Measurements from ENCODE around the gene CPM.

Gene CPM

DNA sequence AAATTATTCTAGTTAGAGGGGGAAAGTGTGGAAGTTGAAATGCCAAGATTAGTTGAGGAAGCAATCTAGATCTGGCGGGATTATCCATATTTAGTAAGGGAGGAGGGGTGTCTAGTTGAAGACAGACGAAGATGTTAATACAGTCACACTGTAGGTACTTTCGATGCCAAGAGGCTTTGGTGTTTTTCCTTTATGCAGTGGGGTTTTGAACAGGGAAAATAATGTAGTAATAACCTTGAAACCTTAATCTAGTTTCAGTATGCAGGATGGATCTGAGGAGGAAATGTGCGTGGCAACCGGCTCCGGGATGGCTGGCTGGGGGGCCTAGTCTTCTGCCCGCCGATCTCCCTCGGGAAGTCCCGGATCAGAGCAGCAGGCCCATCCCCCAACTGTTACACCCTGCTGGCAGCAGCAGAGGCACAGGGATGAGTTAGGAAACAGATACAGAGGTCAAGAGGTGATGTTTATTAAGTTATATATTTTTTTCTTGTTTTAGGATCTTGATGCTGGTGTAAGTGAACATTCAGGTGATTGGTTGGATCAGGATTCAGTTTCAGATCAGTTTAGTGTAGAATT lies 97.5 kb downstream of the CPM start:
- TF ChIP-seq POLR2AphosphoS5 (IDR thresholded peaks at IDR 0.05; ENCODE audit: low read depth, low read length) (no peak), SIN3A (IDR thresholded peaks at IDR 0.05; ENCODE audit: borderline replicate concordance, insufficient read depth, low read length) (no peak), FOXP2 (optimal IDR thresholded peaks at IDR 0.05; ENCODE audit: borderline replicate concordance, extremely low read depth, extremely low read length, insufficient read depth) (no peak), TAF1 (IDR thresholded peaks at IDR 0.05; ENCODE audit: borderline replicate concordance, insufficient read depth, low read length) (no peak)
- TF ChIP-seq, protein P1, sequence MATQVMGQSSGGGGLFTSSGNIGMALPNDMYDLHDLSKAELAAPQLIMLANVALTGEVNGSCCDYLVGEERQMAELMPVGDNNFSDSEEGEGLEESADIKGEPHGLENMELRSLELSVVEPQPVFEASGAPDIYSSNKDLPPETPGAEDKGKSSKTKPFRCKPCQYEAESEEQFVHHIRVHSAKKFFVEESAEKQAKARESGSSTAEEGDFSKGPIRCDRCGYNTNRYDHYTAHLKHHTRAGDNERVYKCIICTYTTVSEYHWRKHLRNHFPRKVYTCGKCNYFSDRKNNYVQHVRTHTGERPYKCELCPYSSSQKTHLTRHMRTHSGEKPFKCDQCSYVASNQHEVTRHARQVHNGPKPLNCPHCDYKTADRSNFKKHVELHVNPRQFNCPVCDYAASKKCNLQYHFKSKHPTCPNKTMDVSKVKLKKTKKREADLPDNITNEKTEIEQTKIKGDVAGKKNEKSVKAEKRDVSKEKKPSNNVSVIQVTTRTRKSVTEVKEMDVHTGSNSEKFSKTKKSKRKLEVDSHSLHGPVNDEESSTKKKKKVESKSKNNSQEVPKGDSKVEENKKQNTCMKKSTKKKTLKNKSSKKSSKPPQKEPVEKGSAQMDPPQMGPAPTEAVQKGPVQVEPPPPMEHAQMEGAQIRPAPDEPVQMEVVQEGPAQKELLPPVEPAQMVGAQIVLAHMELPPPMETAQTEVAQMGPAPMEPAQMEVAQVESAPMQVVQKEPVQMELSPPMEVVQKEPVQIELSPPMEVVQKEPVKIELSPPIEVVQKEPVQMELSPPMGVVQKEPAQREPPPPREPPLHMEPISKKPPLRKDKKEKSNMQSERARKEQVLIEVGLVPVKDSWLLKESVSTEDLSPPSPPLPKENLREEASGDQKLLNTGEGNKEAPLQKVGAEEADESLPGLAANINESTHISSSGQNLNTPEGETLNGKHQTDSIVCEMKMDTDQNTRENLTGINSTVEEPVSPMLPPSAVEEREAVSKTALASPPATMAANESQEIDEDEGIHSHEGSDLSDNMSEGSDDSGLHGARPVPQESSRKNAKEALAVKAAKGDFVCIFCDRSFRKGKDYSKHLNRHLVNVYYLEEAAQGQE (IDR thresholded peaks at IDR 0.05; ENCODE audit: insufficient read depth in 1 of 2, low read depth in 2 of 2, low read length in 2 of 2), result no peak

DNA sequence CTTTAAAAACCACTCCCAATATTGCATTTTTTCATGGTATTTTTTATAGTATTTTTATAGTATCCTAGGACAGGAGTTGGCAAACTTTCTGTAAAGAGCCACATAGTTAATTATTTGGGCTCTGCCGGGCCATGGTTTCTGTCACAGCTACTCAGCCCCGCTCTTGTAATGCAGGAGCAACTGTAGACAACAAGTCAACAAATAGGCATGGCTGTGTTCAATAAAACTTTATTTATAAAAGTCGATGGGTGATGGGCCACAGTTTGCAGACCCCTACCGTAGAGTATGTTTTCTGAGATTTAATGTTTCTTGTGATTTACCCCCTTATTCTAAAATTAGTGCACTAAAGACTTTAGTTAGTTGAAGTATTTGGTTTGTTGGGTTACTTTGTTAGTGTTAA lies 99.5 kb downstream of the CPM start:
- TF ChIP-seq FOXP2 (optimal IDR thresholded peaks at IDR 0.05; ENCODE audit: borderline replicate concordance, extremely low read depth, extremely low read length, insufficient read depth) (no peak), TAF1 (IDR thresholded peaks at IDR 0.05; ENCODE audit: borderline replicate concordance, insufficient read depth, low read length) (no peak), POLR2AphosphoS5 (IDR thresholded peaks at IDR 0.05; ENCODE audit: low read depth, low read length) (no peak), SIN3A (IDR thresholded peaks at IDR 0.05; ENCODE audit: borderline replicate concordance, insufficient read depth, low read length) (no peak)
- TF ChIP-seq, protein P1 (IDR thresholded peaks at IDR 0.05; ENCODE audit: insufficient read depth in 1 of 2, low read depth in 2 of 2, low read length in 2 of 2), result no peak

DNA sequence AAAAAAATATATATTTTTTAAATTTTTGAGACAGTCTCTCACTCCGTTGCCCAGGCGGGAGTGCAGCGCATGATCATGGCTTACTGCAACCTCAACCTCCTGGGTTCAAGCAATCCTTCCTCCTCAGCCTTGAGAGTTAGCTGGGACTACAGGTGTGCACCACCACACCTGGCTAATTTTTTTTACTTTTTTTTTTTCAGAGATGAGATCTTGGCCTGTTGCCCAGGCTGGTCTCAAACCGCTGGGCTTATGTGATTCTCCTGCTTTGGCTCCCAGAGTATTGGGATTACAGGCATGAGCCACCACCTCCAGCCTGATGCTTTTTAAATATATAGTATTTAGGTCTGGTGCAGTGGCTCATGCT lies 100.5 kb downstream of the CPM start:
- TF ChIP-seq, protein P1 (IDR thresholded peaks at IDR 0.05; ENCODE audit: insufficient read depth in 1 of 2, low read depth in 2 of 2, low read length in 2 of 2), result no peak

DNA sequence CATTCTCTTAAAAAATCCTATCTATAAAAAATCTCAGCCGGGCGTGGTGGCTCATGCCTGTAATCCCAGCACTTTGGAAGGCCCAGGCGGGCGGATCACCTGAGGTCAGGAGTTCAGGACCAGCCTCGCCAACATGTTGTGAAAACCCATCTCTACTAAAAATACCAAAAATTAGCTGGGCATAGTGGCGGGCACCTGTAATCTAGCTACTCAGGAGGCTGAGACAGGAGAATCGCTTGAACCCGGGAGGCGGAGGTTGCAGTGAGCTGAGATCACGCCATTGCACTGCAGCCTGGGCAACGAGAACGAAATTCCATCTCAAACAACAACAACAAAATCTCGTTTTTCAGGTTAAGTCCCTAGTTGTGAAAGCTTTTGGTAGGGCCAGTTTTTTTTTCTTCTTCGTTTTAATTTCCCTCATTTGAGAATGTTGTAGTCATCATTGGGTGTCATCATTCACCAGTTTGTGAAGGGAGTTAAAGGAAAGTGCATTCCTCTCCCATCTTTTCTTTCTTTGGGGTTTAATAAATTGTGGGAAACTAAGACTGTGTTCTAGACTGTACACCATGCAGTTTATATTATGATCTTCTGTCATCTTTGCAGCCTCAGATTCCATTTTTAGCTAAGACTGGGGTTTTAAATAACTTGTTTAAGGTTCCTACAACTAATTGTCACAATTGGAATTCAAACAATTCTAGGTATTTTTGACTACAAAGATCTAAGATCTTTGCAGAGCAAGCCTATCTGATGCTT lies 101.0 kb downstream of the CPM start:
- TF ChIP-seq SIN3A (IDR thresholded peaks at IDR 0.05; ENCODE audit: borderline replicate concordance, insufficient read depth, low read length) (no peak), POLR2AphosphoS5 (IDR thresholded peaks at IDR 0.05; ENCODE audit: low read depth, low read length) (no peak), FOXP2 (optimal IDR thresholded peaks at IDR 0.05; ENCODE audit: borderline replicate concordance, extremely low read depth, extremely low read length, insufficient read depth) (no peak), TAF1 (IDR thresholded peaks at IDR 0.05; ENCODE audit: borderline replicate concordance, insufficient read depth, low read length) (no peak)
- TF ChIP-seq, protein P1 (IDR thresholded peaks at IDR 0.05; ENCODE audit: insufficient read depth in 1 of 2, low read depth in 2 of 2, low read length in 2 of 2), result no peak

Data from PFSK-1 (cell line).